KOPT-K1 (cell line): ENCODE results near the gene MLLT1.

Experiments used
- H3K27ac ChIP-seq: fragments of 200-600 bp; sonication (generic); 2 replicates; pipeline ENCODE4 v1.5.1; 2016; ENCODE audit warnings: antibody characterized with exemption, mild to moderate bottlenecking, low read depth, low read length; ENCODE audit not compliant: poor library complexity, severe bottlenecking
- H3K36me3 ChIP-seq: fragments of 200-600 bp; sonication (generic); 2 replicates; pipeline ENCODE4 v1.5.1; 2017; ENCODE audit warnings: antibody characterized with exemption, mild to moderate bottlenecking, low read length, moderate library complexity; ENCODE audit not compliant: insufficient read depth
- H3K9me3 ChIP-seq: fragments of 200-600 bp; sonication (generic); 2 replicates; pipeline ENCODE4 v1.5.1; 2017; ENCODE audit warnings: antibody characterized with exemption, low read length, mild to moderate bottlenecking; ENCODE audit not compliant: insufficient read depth, poor library complexity, severe bottlenecking

MLLT1 gene

GRCh38 chr19:6227156-6227935, 52.4 kb downstream of the MLLT1 start:
- H3K27ac ChIP-seq: no peak overlapping the region
- H3K36me3 ChIP-seq: peaks cover 78% of the 10 kb centered on the region
- no peaks in the 10 kb centered on the region for H3K9me3 ChIP-seq

DNA sequence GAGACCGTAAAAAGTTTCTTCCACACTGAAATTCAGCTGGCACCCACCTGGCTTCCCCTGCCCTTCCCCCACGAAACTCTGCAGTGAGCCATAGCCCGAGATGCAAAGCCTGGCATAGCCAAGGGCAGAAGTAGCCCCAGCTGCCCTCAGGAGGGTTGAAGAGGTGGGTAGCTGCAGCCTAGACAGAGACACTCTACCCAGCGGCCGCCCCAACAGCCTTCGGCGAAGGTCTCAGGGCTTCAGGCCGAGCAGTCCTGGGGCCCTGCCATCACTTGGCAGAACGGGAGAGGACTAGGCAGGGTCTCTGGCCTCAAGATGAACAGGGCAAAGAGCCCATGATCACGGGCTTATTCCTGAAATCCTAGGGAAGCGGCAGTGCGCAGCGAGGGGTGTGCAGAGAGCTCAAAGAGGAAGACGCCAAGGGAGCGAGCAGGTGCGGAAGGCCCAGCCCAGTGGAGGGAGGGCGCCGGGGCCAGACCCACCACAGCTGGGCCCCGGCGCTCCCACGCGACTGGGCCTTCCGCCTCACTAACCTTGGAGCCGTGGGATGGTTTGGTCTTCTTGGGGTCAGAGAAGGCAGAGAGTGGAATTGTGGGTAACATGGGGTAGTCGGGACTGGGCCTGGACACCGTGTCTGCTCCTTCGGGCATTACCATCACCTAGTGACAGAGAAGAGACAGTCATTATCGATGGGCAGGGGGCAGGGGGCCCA, 53.2 kb downstream of the MLLT1 start:
- H3K27ac ChIP-seq: no peak overlapping the region
- H3K36me3 ChIP-seq: peaks cover 86% of the 10 kb centered on the region
- H3K9me3 ChIP-seq: no peaks in the 10 kb centered on the region

- H3K9me3 ChIP-seq: no peaks in the 10 kb centered on the region
- peaks cover 92% of the 10 kb centered on the region for H3K36me3 ChIP-seq
- H3K27ac ChIP-seq: no peak overlapping the region
Measured at GRCh38 chr19:6226012-6226411, 53.8 kb downstream of the MLLT1 start.

GRCh38 chr19:6225232-6225865, 54.4 kb downstream of the MLLT1 start:
- Histone ChIP-seq H3K27ac (no peak overlapping the region), H3K36me3 (peaks cover 92% of the 10 kb centered on the region)

DNA sequence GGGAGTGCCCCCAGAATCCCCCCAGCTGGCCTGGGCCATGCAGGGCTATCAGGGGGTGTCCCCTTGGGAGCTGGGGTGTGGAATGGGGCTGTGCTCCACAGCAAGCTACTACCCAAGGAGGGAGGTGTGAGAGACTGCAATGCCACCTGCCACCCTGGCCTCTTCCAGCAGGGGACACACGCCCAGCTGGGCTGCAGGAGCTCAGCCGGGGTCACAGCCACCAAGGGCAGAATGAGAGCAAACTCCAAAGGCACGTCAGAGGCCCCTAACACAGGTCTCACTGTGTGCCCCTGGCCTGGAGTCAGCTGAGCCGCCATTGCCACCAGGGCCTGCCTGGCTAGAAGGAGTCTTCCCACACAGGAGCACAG, 55.5 kb downstream of the MLLT1 start:
- Histone ChIP-seq H3K9me3 (no peaks in the 10 kb centered on the region), H3K27ac (no peak overlapping the region), H3K36me3 (peaks cover 91% of the 10 kb centered on the region)

More at GRCh38 chr19:6225232-6225865, 54.4 kb downstream of the MLLT1 start:
- no peaks in the 10 kb centered on the region for H3K9me3 ChIP-seq

- H3K27ac ChIP-seq: no peak overlapping the region
- peaks cover 90% of the 10 kb centered on the region for H3K36me3 ChIP-seq
- H3K9me3 ChIP-seq: no peaks in the 10 kb centered on the region
Measured at GRCh38 chr19:6223461-6224307, 56.1 kb downstream of the MLLT1 start.

GRCh38 chr19:6222884-6223283, 56.9 kb downstream of the MLLT1 start:
- Histone ChIP-seq H3K9me3 (no peaks in the 10 kb centered on the region), H3K36me3 (peaks cover 89% of the 10 kb centered on the region), H3K27ac (no peak overlapping the region)

- Histone ChIP-seq H3K9me3 (no peaks in the 10 kb centered on the region), H3K27ac (no peak overlapping the region), H3K36me3 (peaks cover 92% of the 10 kb centered on the region)
Measured at GRCh38 chr19:6221878-6222746, 57.7 kb downstream of the MLLT1 start.

DNA sequence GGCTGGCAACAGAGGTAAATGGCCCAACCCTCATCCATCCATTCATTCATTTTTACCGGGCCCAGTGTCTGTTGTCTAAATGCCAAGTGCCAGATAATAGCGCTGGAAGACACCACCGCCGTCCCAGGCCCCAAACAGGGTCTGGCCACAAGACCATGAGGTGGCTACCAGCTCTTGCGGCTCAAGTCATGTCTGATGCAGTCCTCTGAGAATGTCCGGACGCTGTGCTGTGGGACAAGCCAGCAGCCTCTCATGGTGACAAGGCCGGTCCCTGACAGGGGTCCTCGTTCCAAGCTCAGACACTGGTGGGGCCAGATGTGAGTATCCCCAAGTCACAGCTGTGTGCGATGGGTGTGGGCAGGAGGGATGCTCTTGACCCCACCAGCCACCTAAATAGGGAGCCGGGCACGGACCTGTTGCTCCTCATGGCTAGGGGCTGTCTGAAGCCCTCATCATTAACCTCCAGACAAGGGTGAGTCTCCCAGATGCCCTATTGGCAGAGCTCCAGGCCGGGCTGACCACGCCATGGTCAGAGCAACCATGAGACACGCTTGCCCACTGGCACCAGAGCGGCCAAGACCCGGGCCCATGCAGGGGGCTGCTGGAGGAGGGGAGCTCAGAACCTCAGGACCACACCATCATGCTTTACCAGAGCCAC, 58.4 kb downstream of the MLLT1 start:
- H3K36me3 ChIP-seq: peaks cover 86% of the 10 kb centered on the region
- H3K27ac ChIP-seq: no peak overlapping the region
- H3K9me3 ChIP-seq: no peaks in the 10 kb centered on the region

DNA sequence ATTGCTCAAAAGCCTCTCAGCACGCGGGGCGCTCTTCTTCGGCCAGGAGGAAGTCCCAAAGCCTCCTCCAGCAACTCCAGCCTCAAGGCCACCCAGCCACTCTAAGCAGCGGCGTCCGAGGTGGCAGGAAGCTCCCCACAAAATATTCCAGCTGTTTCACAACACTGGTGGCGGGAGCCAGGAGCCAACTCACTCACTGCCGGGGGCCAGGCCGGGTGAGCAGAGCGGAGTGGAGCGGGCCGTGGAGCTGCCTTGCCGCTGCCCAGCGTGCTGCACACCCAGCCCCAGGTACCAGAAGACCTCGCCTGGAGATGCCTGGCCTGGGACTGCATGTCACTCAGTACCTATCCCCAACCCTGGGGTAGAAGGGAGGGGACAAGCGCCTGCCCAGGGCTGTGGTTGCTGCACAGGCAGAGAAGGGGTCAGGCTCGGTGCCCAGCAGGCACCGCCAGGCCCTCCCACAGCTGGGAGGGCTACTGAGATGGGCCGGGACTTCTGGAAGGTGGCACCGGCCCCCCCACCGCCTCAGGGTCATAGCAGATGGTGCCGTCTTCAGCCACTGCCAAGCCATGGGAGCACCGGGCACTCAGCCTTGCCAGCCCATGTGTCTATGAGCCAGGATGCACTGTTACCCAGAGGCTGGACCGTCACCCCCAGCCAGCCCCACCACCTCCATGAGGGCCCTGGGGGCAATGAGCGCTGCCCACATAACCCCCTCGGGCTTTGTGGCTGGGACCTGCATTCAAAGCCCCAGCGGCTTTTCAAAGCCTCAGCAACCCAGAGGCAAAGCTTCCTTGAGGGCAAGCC, 59.2 kb downstream of the MLLT1 start:
- peaks cover 81% of the 10 kb centered on the region for H3K36me3 ChIP-seq
- no peaks in the 10 kb centered on the region for H3K9me3 ChIP-seq
- no peak overlapping the region for H3K27ac ChIP-seq

- H3K36me3 ChIP-seq: peaks cover 80% of the 10 kb centered on the region
- H3K27ac ChIP-seq: no peak overlapping the region
Measured at GRCh38 chr19:6219586-6220290, 60.0 kb downstream of the MLLT1 start.

GRCh38 chr19:6219147-6219525, 60.6 kb downstream of the MLLT1 start:
- H3K27ac ChIP-seq: no peak overlapping the region
- H3K36me3 ChIP-seq: peaks cover 80% of the 10 kb centered on the region
- no peaks in the 10 kb centered on the region for H3K9me3 ChIP-seq

More at GRCh38 chr19:6219586-6220290, 60.0 kb downstream of the MLLT1 start:
- H3K9me3 ChIP-seq: no peaks in the 10 kb centered on the region
